ENCODE measurements around the gene FGFBP1. TPM values are rescaled to one million over a fixed set of nuclear protein-coding genes. Genes with fewer than 3 reads are reported as not detected.

Gene FGFBP1
- total RNA-seq, 4 donors from 2014 or later, result 4.0 to 9.3 (median 7.9) TPM; not detected in 1

GRCh38 chr4:15934259-15934658 lies 4.3 kb downstream of the FGFBP1 start:
- H3K4me3 ChIP-seq, result no peak overlapping the region
- TF ChIP-seq POLR2A (IDR thresholded peaks at IDR 0.05), result no peak
- TF ChIP-seq CTCF (IDR thresholded peaks at IDR 0.05), result no peak
- H3K27ac ChIP-seq, result no peak overlapping the region
- H3K9me3 ChIP-seq, result no peaks in the 10 kb centered on the region
- no peaks in the 10 kb centered on the region for H3K27me3 ChIP-seq
- no peaks in the 10 kb centered on the region for H3K36me3 ChIP-seq
- no peak for DNase-seq
- no peaks in the 10 kb centered on the region for H3K4me1 ChIP-seq

GRCh38 chr4:15931451-15932210 lies 6.9 kb downstream of the FGFBP1 start:
- Histone ChIP-seq H3K27ac (no peak overlapping the region), H3K27me3 (no peaks in the 10 kb centered on the region), H3K4me3 (no peak overlapping the region), H3K4me1 (no peaks in the 10 kb centered on the region), H3K9me3 (no peaks in the 10 kb centered on the region), H3K36me3 (no peaks in the 10 kb centered on the region)
- no peak for DNase-seq
- TF ChIP-seq CTCF (IDR thresholded peaks at IDR 0.05), result no peak
- TF ChIP-seq POLR2A (IDR thresholded peaks at IDR 0.05), result no peak

GRCh38 chr4:15930314-15930713 lies 8.2 kb downstream of the FGFBP1 start:
- TF ChIP-seq POLR2A (IDR thresholded peaks at IDR 0.05) (no peak), CTCF (IDR thresholded peaks at IDR 0.05) (no peak)
- Histone ChIP-seq H3K36me3 (no peaks in the 10 kb centered on the region), H3K4me3 (no peak overlapping the region), H3K27ac (no peak overlapping the region), H3K27me3 (no peaks in the 10 kb centered on the region), H3K9me3 (no peaks in the 10 kb centered on the region), H3K4me1 (no peaks in the 10 kb centered on the region)
- no peak for DNase-seq

GRCh38 chr4:15929540-15929939 lies 9.0 kb downstream of the FGFBP1 start:
- H3K4me1 ChIP-seq, result no peaks in the 10 kb centered on the region
- TF ChIP-seq POLR2A (IDR thresholded peaks at IDR 0.05) (no peak), CTCF (IDR thresholded peaks at IDR 0.05) (no peak)
- no peaks in the 10 kb centered on the region for H3K36me3 ChIP-seq
- DNase-seq, result no peak
- no peak overlapping the region for H3K4me3 ChIP-seq
- H3K9me3 ChIP-seq, result no peaks in the 10 kb centered on the region
- H3K27me3 ChIP-seq, result no peaks in the 10 kb centered on the region
- H3K27ac ChIP-seq, result no peak overlapping the region

GRCh38 chr4:15928883-15929282 lies 9.7 kb downstream of the FGFBP1 start:
- no peak overlapping the region for H3K4me3 ChIP-seq
- H3K4me1 ChIP-seq, result no peaks in the 10 kb centered on the region
- no peaks in the 10 kb centered on the region for H3K36me3 ChIP-seq
- no peak for TF ChIP-seq POLR2A (IDR thresholded peaks at IDR 0.05)
- no peak overlapping the region for H3K27ac ChIP-seq
- DNase-seq, result no peak
- H3K27me3 ChIP-seq, result no peaks in the 10 kb centered on the region
- no peaks in the 10 kb centered on the region for H3K9me3 ChIP-seq

- Histone ChIP-seq H3K9me3 (no peaks in the 10 kb centered on the region), H3K27me3 (no peaks in the 10 kb centered on the region), H3K4me1 (no peaks in the 10 kb centered on the region), H3K27ac (no peak overlapping the region), H3K36me3 (no peaks in the 10 kb centered on the region), H3K4me3 (no peak overlapping the region)
- TF ChIP-seq POLR2A (IDR thresholded peaks at IDR 0.05) (no peak), CTCF (IDR thresholded peaks at IDR 0.05) (no peak)
- DNase-seq, result no peak
Observed at GRCh38 chr4:15926486-15926885, 12.1 kb downstream of the FGFBP1 start.
